Measurements from ENCODE around the gene ALPL.
A peak's percentile ranks its signal among the peaks of the same experiment; 100 is the strongest.

The ALPL gene

DNA sequence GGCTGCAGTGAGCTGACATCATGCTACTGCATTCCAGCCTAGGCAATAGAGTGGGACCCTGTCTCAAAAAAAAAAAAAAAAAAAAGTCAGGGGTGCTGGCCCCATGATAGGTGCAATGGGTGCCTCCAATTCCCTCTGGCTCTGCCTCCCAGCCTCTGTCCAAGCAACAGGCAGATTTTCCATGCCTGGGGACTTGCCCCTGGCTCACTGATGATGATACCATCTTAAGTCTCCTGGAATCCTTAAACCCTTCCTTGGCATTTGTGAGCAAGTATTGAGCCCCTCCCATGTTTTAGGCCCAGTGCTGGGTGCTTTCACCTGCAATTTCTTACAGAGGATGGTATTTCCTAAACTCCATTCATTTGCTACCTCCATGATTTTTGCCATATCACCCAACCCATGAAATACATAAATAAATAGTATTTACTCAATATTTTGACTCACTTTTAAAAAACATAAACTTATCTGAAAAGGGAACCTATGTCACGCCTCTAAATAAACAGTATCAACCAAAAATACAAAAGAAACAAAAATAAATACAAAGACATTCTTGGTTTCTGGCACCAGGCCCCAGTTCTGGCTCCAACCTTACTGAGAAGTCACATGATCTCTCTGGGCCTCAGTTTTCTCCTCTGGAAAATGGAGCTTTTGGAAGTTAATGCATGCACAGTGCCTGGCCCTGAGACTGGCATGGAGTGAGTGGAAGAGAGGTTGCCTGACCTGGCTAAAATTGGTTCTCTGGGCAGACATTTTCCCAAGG, 1.5 kb upstream of the ALPL start:
- H3K4me3 ChIP-seq (ENCODE audit: control insufficient read depth, low read depth, low read length): no peak overlapping the region
- DNase-seq (ENCODE audit: low read depth): no peak
- TF ChIP-seq, protein P1, sequence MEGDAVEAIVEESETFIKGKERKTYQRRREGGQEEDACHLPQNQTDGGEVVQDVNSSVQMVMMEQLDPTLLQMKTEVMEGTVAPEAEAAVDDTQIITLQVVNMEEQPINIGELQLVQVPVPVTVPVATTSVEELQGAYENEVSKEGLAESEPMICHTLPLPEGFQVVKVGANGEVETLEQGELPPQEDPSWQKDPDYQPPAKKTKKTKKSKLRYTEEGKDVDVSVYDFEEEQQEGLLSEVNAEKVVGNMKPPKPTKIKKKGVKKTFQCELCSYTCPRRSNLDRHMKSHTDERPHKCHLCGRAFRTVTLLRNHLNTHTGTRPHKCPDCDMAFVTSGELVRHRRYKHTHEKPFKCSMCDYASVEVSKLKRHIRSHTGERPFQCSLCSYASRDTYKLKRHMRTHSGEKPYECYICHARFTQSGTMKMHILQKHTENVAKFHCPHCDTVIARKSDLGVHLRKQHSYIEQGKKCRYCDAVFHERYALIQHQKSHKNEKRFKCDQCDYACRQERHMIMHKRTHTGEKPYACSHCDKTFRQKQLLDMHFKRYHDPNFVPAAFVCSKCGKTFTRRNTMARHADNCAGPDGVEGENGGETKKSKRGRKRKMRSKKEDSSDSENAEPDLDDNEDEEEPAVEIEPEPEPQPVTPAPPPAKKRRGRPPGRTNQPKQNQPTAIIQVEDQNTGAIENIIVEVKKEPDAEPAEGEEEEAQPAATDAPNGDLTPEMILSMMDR (conservative IDR thresholded peaks at IDR 0.05; ENCODE audit: control insufficient read depth, insufficient read depth, low read depth, low read length): no peak

DNA sequence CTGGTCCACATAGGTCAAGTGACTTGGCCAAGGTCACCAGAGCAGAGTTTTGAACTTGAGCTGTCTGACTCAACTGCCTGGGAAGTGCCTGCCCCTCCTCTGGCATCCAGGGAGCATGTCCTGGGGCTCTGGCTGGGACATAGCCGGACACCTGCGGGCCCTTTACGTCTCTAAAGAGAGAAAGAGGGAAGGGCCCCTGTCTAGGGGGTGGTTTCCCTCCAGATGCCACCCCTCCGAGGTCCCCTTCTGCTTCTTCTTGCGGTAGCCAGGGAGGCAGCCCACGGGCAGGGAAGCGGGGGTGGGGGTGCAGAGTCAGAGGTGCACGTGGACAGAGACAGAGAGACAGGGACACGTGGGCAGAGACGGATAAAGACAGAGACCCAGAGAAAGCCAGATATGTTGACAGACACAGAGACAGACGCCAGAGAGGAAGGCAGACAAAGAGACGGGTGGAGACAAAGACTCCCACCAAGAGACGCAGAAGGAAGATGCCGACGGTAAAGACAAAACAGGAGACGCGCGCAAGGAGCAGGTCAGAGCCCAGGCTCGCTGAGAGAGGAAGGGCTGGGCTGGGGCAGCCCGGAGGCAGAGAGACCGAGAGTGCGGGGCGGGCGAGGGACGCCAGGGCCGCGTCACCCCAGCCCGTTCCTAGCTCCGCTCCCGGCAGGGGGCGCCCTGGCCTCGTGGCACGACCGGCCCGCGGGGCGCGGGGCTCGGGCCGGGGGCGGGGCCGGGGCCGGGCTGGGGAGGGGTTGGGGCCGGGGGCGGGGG, 458 bp upstream of the ALPL start:
- peak overlapping the region; percentile 15 for H3K4me3 ChIP-seq (ENCODE audit: control insufficient read depth, low read depth, low read length)
- DNase-seq (ENCODE audit: low read depth): peak; percentile 42
- TF ChIP-seq, protein P1 (conservative IDR thresholded peaks at IDR 0.05; ENCODE audit: control insufficient read depth, insufficient read depth, low read depth, low read length): no peak

DNA sequence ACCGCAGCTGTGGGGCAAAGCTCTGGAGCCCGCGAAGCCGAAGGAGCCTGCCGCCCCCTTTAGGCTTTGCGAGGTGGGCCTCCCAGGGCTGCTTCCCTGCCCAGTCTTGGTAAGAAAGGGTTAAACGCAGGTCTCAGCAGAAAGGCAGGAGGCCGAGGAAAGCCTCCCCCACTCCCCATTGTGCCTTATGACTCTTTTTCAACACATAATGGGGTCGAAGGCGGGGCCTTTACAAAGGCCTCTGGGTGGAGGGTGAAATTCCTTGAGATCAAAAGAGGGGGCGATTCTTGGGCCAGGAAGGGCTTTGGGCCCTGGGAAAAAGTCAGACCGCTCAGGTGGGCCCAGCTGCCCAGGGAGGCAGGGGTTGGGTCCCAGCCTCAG, 880 bp downstream of the ALPL start:
- DNase-seq (ENCODE audit: low read depth): no peak
- TF ChIP-seq, protein P1 (conservative IDR thresholded peaks at IDR 0.05; ENCODE audit: control insufficient read depth, insufficient read depth, low read depth, low read length): no peak
- H3K4me3 ChIP-seq (ENCODE audit: control insufficient read depth, low read depth, low read length): peak overlapping the region; percentile 38

DNA sequence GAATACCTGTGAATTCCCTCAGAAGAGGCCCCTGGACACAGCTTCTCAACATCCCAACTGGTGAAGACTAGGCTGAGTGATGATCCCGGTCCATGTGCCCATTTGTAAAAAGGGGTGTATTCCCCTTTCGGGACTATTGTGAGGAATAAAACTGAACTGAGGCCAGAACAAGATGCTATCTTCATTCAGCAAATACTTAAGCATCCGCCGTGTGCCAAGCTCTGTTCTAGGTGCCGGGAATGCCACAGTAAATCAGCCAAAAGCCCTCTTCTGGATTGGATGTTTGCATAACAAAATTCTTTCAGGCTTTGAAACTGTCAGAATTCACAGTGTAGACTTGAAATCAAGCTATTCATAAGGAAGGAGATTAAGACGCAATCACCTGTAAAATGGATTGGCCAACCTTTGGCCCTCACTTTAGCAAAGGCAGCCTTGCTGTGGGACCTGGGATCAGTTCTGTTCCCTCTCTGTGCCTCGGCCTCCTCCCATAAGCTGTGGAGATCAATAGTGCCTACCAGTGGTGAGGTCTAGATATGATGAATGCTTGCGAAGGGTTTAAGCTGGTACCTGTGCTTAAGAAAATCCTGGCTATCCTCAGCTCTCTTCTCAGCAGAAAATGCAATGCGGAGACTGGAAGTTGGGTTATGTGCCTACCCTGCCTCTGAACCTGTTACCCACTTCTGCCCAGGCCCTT, 1.8 kb downstream of the ALPL start:
- no peak overlapping the region for H3K4me3 ChIP-seq (ENCODE audit: control insufficient read depth, low read depth, low read length)
- TF ChIP-seq, protein P1 (conservative IDR thresholded peaks at IDR 0.05; ENCODE audit: control insufficient read depth, insufficient read depth, low read depth, low read length): peak; percentile 5
- no peak for DNase-seq (ENCODE audit: low read depth)

DNA sequence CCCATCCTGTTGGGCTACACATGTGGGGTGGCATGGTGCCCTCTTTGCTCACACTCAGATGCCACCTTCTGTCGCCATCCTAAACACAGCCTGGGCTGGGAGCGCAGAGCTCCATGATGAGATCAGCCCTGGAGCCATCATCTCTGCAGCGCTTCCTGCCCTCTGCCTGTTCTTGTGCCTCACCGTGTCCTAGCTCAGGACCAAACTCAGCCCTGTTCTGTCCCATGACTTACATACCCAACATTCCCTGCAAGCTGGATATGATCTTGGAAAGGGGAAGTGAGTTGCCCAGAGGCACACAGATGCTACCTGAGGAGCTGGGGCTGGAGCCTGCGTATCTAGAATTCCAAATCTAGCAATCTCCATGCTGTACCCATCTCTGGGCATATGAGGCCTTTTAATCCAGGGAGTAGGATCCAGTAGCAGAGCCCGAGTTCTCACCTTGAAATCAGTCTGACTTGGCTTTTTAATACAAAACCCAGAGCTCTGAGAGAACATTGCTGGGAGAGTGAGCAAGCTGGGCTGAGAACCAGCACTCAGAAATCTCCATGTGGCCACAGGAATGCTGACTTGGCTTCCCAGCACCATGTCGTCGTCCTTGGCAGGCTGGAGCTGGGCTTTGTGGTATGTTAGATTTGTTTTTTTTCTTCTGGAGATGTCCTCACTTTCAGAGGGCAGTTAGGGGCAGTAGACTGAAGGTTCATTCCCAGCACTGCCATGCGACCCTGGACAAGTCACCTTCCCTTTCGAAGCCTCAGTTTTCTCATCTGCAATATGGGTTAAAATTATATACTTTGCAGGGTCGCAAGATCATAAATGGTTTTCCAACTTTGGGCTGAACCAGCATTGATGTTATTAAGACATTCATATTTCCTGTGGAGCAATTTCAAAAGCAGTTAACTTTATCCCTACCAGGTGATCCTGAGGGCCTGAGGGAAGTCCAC, 2.6 kb downstream of the ALPL start:
- no peak overlapping the region for H3K4me3 ChIP-seq (ENCODE audit: control insufficient read depth, low read depth, low read length)
- DNase-seq (ENCODE audit: low read depth): peak; percentile 96
- TF ChIP-seq, protein P1 (conservative IDR thresholded peaks at IDR 0.05; ENCODE audit: control insufficient read depth, insufficient read depth, low read depth, low read length): no peak

DNA sequence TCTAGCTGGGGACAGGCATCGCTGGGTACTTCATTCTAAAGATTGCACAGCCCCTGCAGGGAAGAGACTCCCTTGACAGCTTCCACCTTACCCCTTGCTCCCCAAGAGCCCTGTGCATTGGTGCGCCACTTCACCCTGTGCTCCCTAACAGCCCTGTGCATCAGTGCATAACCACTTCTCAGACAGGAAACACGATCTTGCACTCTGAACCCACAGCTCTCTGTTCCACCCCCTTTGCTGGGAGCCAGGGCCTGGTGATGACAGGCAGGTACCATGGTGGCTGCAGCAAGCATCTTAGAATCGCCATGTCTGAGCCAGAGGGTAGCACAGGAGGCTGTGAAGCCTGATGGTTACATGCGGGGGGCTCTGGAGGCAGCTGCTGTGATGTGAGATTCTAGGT, 5.0 kb downstream of the ALPL start:
- no peak for DNase-seq (ENCODE audit: low read depth)
- TF ChIP-seq, protein P1 (conservative IDR thresholded peaks at IDR 0.05; ENCODE audit: control insufficient read depth, insufficient read depth, low read depth, low read length): no peak
- H3K4me3 ChIP-seq (ENCODE audit: control insufficient read depth, low read depth, low read length): no peak overlapping the region

All from fibroblast of mammary gland (primary cell).